GM18861 (cell line): Measurements from ENCODE around the gene COL18A1.

ENCODE experiments used
- ATAC-seq: cut with Tn5 transposase; IDR thresholded peaks from one replicate; pipeline ENCODE4 v1.9.1; 2021; ENCODE audit not compliant: unreplicated experiment

COL18A1 gene

GRCh38 chr21:45452696-45453307 is 47.8 kb downstream of the COL18A1 start:
- ATAC-seq, result no peak

GRCh38 chr21:45453308-45453950 is 48.5 kb downstream of the COL18A1 start:
- no peak for ATAC-seq

GRCh38 chr21:45454060-45454925 is 49.3 kb downstream of the COL18A1 start:
- no peak for ATAC-seq

DNA sequence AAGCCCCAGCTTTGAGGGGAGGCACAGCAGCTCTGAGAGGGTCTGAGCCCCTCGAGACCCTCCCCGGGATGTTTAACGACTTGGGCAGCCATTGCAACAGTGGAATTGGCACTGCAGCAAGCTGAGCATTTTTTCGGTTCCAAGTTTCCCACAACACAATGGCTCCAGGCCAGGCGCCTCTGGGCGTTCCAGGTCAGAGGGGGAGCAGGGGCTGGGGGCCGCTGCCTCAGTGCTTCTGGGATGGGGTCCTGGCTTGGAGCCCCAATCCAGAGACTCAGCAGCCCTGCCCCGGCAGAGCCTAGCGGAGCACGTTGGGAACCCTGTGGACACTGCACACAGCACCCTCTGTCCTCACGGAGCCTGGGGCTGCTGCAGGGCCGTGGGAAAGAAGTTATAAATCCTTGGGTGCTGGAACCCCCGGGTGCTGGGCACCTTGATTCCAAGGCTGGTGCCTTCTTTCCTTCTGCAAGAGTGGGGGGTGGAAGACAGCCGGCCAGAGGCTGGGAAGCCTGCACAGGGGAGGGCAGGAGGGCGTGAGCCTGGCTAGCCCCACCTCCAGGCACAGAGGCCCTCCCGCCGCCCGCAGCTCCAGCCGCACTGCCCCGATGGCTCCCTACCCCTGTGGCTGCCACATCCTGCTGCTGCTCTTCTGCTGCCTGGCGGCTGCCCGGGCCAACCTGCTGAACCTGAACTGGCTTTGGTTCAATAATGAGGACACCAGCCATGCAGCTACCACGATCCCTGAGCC is 50.1 kb downstream of the COL18A1 start:
- no peak for ATAC-seq

DNA sequence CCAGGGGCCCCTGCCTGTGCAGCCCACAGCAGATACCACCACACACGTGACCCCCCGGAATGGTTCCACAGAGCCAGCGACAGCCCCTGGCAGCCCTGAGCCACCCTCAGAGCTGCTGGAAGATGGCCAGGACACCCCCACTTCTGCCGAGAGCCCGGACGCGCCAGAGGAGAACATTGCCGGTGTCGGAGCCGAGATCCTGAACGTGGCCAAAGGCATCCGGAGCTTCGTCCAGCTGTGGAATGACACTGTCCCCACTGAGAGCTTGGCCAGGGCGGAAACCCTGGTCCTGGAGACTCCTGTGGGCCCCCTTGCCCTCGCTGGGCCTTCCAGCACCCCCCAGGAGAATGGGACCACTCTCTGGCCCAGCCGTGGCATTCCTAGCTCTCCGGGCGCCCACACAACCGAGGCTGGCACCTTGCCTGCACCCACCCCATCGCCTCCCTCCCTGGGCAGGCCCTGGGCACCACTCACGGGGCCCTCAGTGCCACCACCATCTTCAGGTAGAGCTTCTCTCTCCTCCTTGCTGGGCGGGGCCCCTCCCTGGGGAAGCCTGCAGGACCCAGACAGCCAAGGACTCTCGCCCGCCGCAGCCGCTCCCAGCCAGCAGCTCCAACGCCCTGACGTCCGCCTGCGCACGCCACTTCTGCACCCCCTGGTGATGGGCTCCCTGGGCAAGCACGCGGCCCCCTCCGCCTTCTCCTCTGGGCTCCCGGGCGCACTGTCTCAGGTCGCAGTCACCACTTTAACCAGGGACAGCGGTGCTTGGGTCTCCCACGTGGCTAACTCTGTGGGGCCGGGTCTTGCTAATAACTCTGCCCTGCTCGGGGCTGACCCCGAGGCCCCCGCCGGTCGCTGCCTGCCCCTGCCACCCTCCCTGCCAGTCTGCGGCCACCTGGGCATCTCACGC is 51.0 kb downstream of the COL18A1 start:
- no peak for ATAC-seq

DNA sequence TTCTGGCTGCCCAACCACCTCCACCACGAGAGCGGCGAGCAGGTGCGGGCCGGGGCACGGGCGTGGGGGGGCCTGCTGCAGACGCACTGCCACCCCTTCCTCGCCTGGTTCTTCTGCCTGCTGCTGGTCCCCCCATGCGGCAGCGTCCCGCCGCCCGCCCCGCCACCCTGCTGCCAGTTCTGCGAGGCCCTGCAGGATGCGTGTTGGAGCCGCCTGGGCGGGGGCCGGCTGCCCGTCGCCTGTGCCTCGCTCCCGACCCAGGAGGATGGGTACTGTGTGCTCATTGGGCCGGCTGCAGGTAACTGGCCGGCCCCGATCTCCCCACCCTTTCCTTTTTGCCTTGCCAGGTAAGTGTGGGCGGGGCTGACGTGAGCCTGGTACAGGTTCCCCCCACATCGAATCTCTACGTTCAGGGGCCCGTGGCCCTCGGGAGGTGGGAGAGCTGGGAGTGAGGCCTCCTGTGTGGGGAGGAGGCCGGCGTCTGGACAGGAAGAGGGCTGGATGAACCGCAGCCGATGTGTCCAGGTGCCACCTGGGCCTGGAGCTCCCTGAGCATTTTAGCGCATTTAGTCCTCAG is 51.7 kb downstream of the COL18A1 start:
- ATAC-seq, result no peak

DNA sequence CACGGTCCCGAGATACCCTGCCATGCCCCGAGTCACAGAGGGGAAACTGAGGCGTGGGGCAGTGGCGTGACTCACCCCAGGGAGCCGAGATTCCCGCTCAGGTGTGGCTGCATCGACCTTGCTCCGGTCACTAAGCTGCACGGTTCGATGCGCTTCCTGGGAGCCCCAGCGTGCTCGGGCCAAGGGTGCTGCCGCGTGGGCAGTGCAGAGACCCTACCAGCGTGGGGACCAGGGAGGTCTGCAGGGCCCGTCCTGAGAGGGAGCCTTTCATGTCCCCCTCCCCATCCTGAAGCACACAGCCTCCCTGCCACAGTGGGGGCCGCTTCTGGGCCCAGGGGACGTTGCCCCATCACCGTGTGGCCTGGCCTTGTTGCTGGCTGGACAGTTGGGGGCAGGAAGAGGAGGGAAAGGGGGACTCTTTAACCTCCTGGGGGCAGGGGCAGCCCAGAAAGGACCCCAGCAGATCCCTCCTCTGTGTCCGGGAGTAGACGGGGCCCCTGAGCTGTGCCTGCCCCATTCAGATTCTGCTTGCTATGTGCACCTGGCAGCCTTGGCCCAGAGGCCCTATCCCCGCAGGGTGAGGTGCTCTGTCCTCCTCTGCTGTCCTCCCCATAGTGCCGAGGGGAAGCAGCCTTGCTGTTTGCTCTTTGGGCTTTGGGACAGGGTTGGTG is 52.3 kb downstream of the COL18A1 start:
- ATAC-seq, result no peak

GRCh38 chr21:45457832-45458172 is 52.8 kb downstream of the COL18A1 start:
- ATAC-seq, result no peak

GRCh38 chr21:45458281-45459170 is 53.6 kb downstream of the COL18A1 start:
- no peak for ATAC-seq

GRCh38 chr21:45459171-45460010 is 54.4 kb downstream of the COL18A1 start:
- ATAC-seq, result no peak

GRCh38 chr21:45460011-45460565 is 55.1 kb downstream of the COL18A1 start:
- ATAC-seq, result no peak

- ATAC-seq, result no peak
Observed at GRCh38 chr21:45460611-45461368, 55.8 kb downstream of the COL18A1 start.

- ATAC-seq, result no peak
Observed at GRCh38 chr21:45461369-45461750, 56.4 kb downstream of the COL18A1 start.

DNA sequence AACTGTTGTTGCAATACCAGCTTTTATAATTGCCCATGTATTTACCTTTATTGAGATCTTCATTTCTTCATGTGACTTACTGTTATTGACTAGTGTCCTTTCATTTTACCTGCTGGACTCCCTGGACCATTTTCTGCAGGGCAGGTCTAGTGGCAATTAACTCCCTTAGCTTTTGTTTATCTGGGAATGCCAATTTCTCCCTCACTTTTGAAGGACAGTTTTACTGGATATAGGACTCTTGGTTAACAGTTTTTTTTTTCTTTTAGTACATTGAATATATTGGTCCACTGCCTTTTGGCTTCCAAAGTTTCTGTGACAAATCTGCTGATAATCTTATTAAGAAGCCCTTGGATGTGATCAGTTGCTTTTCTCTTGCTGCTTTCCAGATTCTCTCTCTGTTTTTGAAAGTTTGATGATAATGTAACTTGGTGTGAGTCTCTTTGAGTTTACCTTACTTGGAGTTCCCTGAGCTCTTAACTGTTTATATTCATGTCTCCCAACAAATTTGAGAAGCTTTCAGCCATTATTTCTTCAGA is 56.9 kb downstream of the COL18A1 start:
- ATAC-seq, result no peak

- ATAC-seq, result no peak
Observed at GRCh38 chr21:45463871-45464270, 58.9 kb downstream of the COL18A1 start.

DNA sequence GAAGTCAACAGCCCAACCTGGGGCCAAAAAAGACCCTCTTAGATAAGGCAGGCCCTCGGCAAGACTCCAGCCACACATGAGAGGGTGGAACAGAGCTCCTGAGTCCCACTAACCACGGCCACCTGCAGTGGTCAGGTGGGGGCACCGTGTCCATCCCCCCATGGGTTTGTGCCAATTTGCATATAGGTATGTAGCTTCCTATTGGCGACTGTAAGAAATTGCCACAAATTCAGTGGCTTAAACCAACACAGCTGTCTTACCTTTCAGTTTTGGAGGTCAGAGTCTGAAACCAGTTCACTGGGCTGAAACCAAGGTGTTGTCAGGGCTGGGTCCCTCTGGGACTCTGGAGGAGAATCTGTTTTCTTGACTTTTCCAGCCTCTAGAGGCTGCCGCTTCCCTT is 59.3 kb downstream of the COL18A1 start:
- no peak for ATAC-seq
